HG02763 (cell line): ENCODE results near the gene IGF2R.
"Not testable (repeated sequence)": the region's sequence is repeated elsewhere in the genome, so short reads cannot be mapped to it uniquely, and the experiment has no call there.

Source experiments
- ATAC-seq: cut with Tn5 transposase; IDR thresholded peaks from one replicate; pipeline ENCODE4 v1.9.1; 2021; ENCODE audit warnings: mild to moderate bottlenecking, moderate library complexity; ENCODE audit not compliant: unreplicated experiment

Gene IGF2R

GRCh38 chr6:159996087-159996622 is 27.3 kb downstream of the IGF2R start:
- no peak for ATAC-seq

GRCh38 chr6:159996626-159997497 is 28.0 kb downstream of the IGF2R start:
- ATAC-seq: no peak

- no peak for ATAC-seq
These were observed 28.7 kb downstream of the IGF2R start for GRCh38 chr6:159997498-159998101.

GRCh38 chr6:159998538-159998937 is 29.7 kb downstream of the IGF2R start:
- ATAC-seq: no peak

- no peak for ATAC-seq
These were observed 30.4 kb downstream of the IGF2R start for GRCh38 chr6:159999240-159999671.

- no peak for ATAC-seq
These were observed 31.4 kb downstream of the IGF2R start for GRCh38 chr6:160000280-160000704.

GRCh38 chr6:160000893-160001427 is 32.1 kb downstream of the IGF2R start:
- not testable (repeated sequence) for ATAC-seq

- ATAC-seq: no peak
These were observed 34.0 kb downstream of the IGF2R start for GRCh38 chr6:160002882-160003281.

GRCh38 chr6:160004018-160004417 is 35.1 kb downstream of the IGF2R start:
- ATAC-seq: no peak

- no peak for ATAC-seq
These were observed 35.7 kb downstream of the IGF2R start for GRCh38 chr6:160004419-160005175.

- ATAC-seq: no peak
These were observed 36.3 kb downstream of the IGF2R start for GRCh38 chr6:160005211-160005610.

GRCh38 chr6:160005861-160006540 is 37.1 kb downstream of the IGF2R start:
- ATAC-seq: no peak

GRCh38 chr6:160007145-160007544 is 38.3 kb downstream of the IGF2R start:
- no peak for ATAC-seq

- no peak for ATAC-seq
These were observed 38.7 kb downstream of the IGF2R start for GRCh38 chr6:160007611-160008010.

GRCh38 chr6:160010067-160010466 is 41.2 kb downstream of the IGF2R start:
- no peak for ATAC-seq

GRCh38 chr6:160013987-160014868 is 45.3 kb downstream of the IGF2R start:
- ATAC-seq: no peak

- ATAC-seq: no peak
These were observed 45.9 kb downstream of the IGF2R start for GRCh38 chr6:160014869-160015182.

GRCh38 chr6:160015778-160016684 is 47.1 kb downstream of the IGF2R start:
- no peak for ATAC-seq

GRCh38 chr6:160022101-160022500 is 53.2 kb downstream of the IGF2R start:
- ATAC-seq: no peak
